Activated CD4-positive, alpha-beta memory T cell treated with anti-CD3 and anti-CD28 coated beads for 36 hours (primary cell): ENCODE results near the gene ADAM30. TPM values are rescaled to one million over a fixed set of nuclear protein-coding genes. Genes with fewer than 3 reads are reported as not detected.
"Not testable (repeated sequence)": the region's sequence is repeated elsewhere in the genome, so short reads cannot be mapped to it uniquely, and the experiment has no call there.

ENCODE experiments used
- CTCF ChIA-PET: fragments of 350-600 bp; sonication (Branson Sonifier 250); formaldehyde crosslinking; loops from one replicate; lab custom pipeline; 2021; ENCODE audit warnings: antibody characterized with exemption, inconsistent platforms; lab: Charles Lee
- POLR2A ChIA-PET: fragments of 350-600 bp; sonication (Branson Sonifier 250); formaldehyde crosslinking; loops from one replicate; lab custom pipeline; 2021; ENCODE audit warnings: antibody characterized with exemption; lab: Charles Lee
- DNase-seq: peaks from one replicate; pipeline ENCODE4 v3.0.0-alpha.2; 2020
- H3K27ac Mint-ChIP-seq: one replicate; pipeline ENCODE4 v1.8.0; 2021; ENCODE audit warnings: mixed read lengths
- H3K27me3 Mint-ChIP-seq: one replicate; pipeline ENCODE4 v1.8.0; 2021; ENCODE audit warnings: mixed read lengths
- H3K36me3 Mint-ChIP-seq: one replicate; pipeline ENCODE4 v1.8.0; 2021; ENCODE audit warnings: mixed read lengths
- H3K4me1 Mint-ChIP-seq: one replicate; pipeline ENCODE4 v1.8.0; 2021; ENCODE audit warnings: low read depth, mixed read lengths
- H3K4me3 Mint-ChIP-seq: one replicate; pipeline ENCODE4 v1.8.0; 2021; ENCODE audit warnings: mild to moderate bottlenecking, mixed read lengths
- H3K9me3 Mint-ChIP-seq: one replicate; pipeline ENCODE4 v1.8.0; 2021; ENCODE audit warnings: mixed read lengths
- intact Hi-C: fragments of 100-400 bp; cut with micrococcal nuclease; formaldehyde crosslinking; loops from one replicate; pipeline ENCODE4 v1.15.1; 2023
- total RNA-seq, 2 experiments: library from RNA; stranded (reverse); gene quantifications; one replicate each; pipeline ENCODE4 v1.2.3, GENCODE V29; 2021

Gene ADAM30
- total RNA-seq, 2 experiments from 2014 or later, result not detected

- H3K27ac Mint-ChIP-seq, result no peak overlapping the region
- peaks cover 1% of the 10 kb centered on the region for H3K4me1 Mint-ChIP-seq
- intact Hi-C loops, result no loop called here
- DNase-seq, result no peak
- no peaks in the 10 kb centered on the region for H3K36me3 Mint-ChIP-seq
- H3K9me3 Mint-ChIP-seq, result no peaks in the 10 kb centered on the region
- peaks cover 9% of the 10 kb centered on the region for H3K27me3 Mint-ChIP-seq
- H3K4me3 Mint-ChIP-seq, result no peak overlapping the region
- POLR2A ChIA-PET, result no interaction called here
- CTCF ChIA-PET, result no interaction called here
Observed at GRCh38 chr1:119868176-119868575, 28.1 kb downstream of the ADAM30 start.

GRCh38 chr1:119866451-119866850 lies 29.9 kb downstream of the ADAM30 start:
- Mint-ChIP-seq H3K27ac (no peak overlapping the region), H3K4me3 (no peak overlapping the region), H3K9me3 (no peaks in the 10 kb centered on the region), H3K27me3 (peaks cover 6% of the 10 kb centered on the region), H3K4me1 (peaks cover 1% of the 10 kb centered on the region), H3K36me3 (no peaks in the 10 kb centered on the region)
- CTCF ChIA-PET, result interaction anchor here (1.0 kb wide), 1 partner anchor 123 kb away, joined by 3 read pairs; no protein-coding TSS in a partner anchor
- DNase-seq, result no peak
- POLR2A ChIA-PET, result no interaction called here
- intact Hi-C loops, result no loop called here

- CTCF ChIA-PET, result no interaction called here
Observed at GRCh38 chr1:119865627-119866026, 30.7 kb downstream of the ADAM30 start.

GRCh38 chr1:119862276-119862675 lies 34.0 kb downstream of the ADAM30 start:
- Mint-ChIP-seq H3K9me3 (no peaks in the 10 kb centered on the region), H3K27me3 (no peaks in the 10 kb centered on the region), H3K4me3 (no peak overlapping the region), H3K36me3 (no peaks in the 10 kb centered on the region), H3K4me1 (peaks cover 8% of the 10 kb centered on the region), H3K27ac (no peak overlapping the region)
- intact Hi-C loops, result no loop called here
- CTCF ChIA-PET, result no interaction called here
- DNase-seq, result no peak
- POLR2A ChIA-PET, result no interaction called here

More at GRCh38 chr1:119865627-119866026, 30.7 kb downstream of the ADAM30 start:
- Mint-ChIP-seq H3K27ac (no peak overlapping the region), H3K4me3 (no peak overlapping the region), H3K9me3 (no peaks in the 10 kb centered on the region), H3K36me3 (no peaks in the 10 kb centered on the region), H3K4me1 (peaks cover 1% of the 10 kb centered on the region), H3K27me3 (no peaks in the 10 kb centered on the region)
- no peak for DNase-seq
- POLR2A ChIA-PET, result no interaction called here
- intact Hi-C loops, result no loop called here

- intact Hi-C loops, result no loop called here
- Mint-ChIP-seq H3K4me1 (peaks cover 8% of the 10 kb centered on the region), H3K27ac (no peak overlapping the region), H3K4me3 (no peak overlapping the region), H3K36me3 (no peaks in the 10 kb centered on the region), H3K27me3 (no peaks in the 10 kb centered on the region), H3K9me3 (no peaks in the 10 kb centered on the region)
- POLR2A ChIA-PET, result no interaction called here
- DNase-seq, result no peak
- CTCF ChIA-PET, result no interaction called here
Observed at GRCh38 chr1:119861547-119861946, 34.8 kb downstream of the ADAM30 start.

- Mint-ChIP-seq H3K4me3 (no peak overlapping the region), H3K4me1 (peaks cover 8% of the 10 kb centered on the region), H3K36me3 (no peaks in the 10 kb centered on the region), H3K9me3 (no peaks in the 10 kb centered on the region), H3K27ac (no peak overlapping the region), H3K27me3 (no peaks in the 10 kb centered on the region)
- intact Hi-C loops, result no loop called here
- CTCF ChIA-PET, result interaction anchor here (2.2 kb wide), 1 partner anchor 51 kb away, joined by 8 read pairs; no protein-coding TSS in a partner anchor
- DNase-seq, result peak; percentile 15
- POLR2A ChIA-PET, result no interaction called here
Observed at GRCh38 chr1:119859647-119860046, 36.7 kb downstream of the ADAM30 start.

GRCh38 chr1:119858556-119859214 lies 37.6 kb downstream of the ADAM30 start:
- DNase-seq, H3K4me1 Mint-ChIP-seq, H3K4me3 Mint-ChIP-seq, H3K27ac Mint-ChIP-seq, POLR2A ChIA-PET, intact Hi-C loops, H3K36me3 Mint-ChIP-seq, H3K27me3 Mint-ChIP-seq, H3K9me3 Mint-ChIP-seq: not testable (repeated sequence)
- CTCF ChIA-PET, result interaction anchor here (2.2 kb wide), 1 partner anchor 50 kb away, joined by 8 read pairs; no protein-coding TSS in a partner anchor

GRCh38 chr1:119858126-119858525 lies 38.2 kb downstream of the ADAM30 start:
- no peaks in the 10 kb centered on the region for H3K36me3 Mint-ChIP-seq
- no peaks in the 10 kb centered on the region for H3K27me3 Mint-ChIP-seq
- ChIA-PET CTCF (interaction anchor here (2.2 kb wide), 1 partner anchor 49 kb away, joined by 8 read pairs; no protein-coding TSS in a partner anchor), POLR2A (no interaction called here)
- intact Hi-C loops, result no loop called here
- H3K4me1 Mint-ChIP-seq, result peaks cover 8% of the 10 kb centered on the region
- no peak overlapping the region for H3K4me3 Mint-ChIP-seq
- H3K9me3 Mint-ChIP-seq, result no peaks in the 10 kb centered on the region
- no peak overlapping the region for H3K27ac Mint-ChIP-seq
- no peak for DNase-seq

GRCh38 chr1:119853155-119853554 lies 43.2 kb downstream of the ADAM30 start:
- no peaks in the 10 kb centered on the region for H3K27me3 Mint-ChIP-seq
- H3K27ac Mint-ChIP-seq, result no peak overlapping the region
- no peaks in the 10 kb centered on the region for H3K36me3 Mint-ChIP-seq
- no peak for DNase-seq
- no peak overlapping the region for H3K4me3 Mint-ChIP-seq
- CTCF ChIA-PET, result no interaction called here
- no peaks in the 10 kb centered on the region for H3K9me3 Mint-ChIP-seq
- H3K4me1 Mint-ChIP-seq, result no peaks in the 10 kb centered on the region
- POLR2A ChIA-PET, result no interaction called here
- intact Hi-C loops, result no loop called here

- DNase-seq, POLR2A ChIA-PET, H3K4me3 Mint-ChIP-seq, CTCF ChIA-PET, H3K27me3 Mint-ChIP-seq, H3K9me3 Mint-ChIP-seq, H3K4me1 Mint-ChIP-seq, H3K36me3 Mint-ChIP-seq, H3K27ac Mint-ChIP-seq, intact Hi-C loops: not testable (repeated sequence)
Observed at GRCh38 chr1:119844206-119844605, 52.1 kb downstream of the ADAM30 start.

Other genes starting within 250 kb of the ADAM30 start
- gene ZNF697, start 248.2 kb downstream of the ADAM30 start, total RNA-seq, result under 1 TPM; 0.62 to 0.68 TPM
- gene PHGDH, start 184.6 kb downstream of the ADAM30 start, total RNA-seq, result 100 to 1,000 TPM; 138 to 143 TPM
- gene HMGCS2, start 127.6 kb downstream of the ADAM30 start, total RNA-seq, result not detected
- not detected for gene REG4, start 85.1 kb downstream of the ADAM30 start, total RNA-seq
- gene NOTCH2, start 173.1 kb upstream of the ADAM30 start, total RNA-seq, result 10 to 100 TPM; 57.2 to 62.4 TPM